CD8-positive, alpha-beta memory T cell (primary cell): ENCODE measurements around the gene THRB. TPM values are rescaled to one million over a fixed set of nuclear protein-coding genes. Genes with fewer than 3 reads are reported as not detected.

Source experiments
- CTCF ChIA-PET: fragments of 350-600 bp; sonication (Branson Sonifier 250); formaldehyde crosslinking; loops from one replicate; lab custom pipeline; 2021; ENCODE audit warnings: antibody characterized with exemption; lab: Charles Lee
- POLR2A ChIA-PET: fragments of 350-600 bp; sonication (Branson Sonifier 250); formaldehyde crosslinking; loops from one replicate; lab custom pipeline; 2021; ENCODE audit warnings: antibody characterized with exemption; lab: Charles Lee
- DNase-seq, 5 donors: peaks; one replicate each; pipeline versions ENCODE4 v3.0.0 to v3.0.0-alpha.2; 2020 to 2022; ENCODE audit warnings: mixed read lengths in 1 of 5
- H3K27ac ChIP-seq: one replicate; pipeline ENCODE4 v1.7.0; 2013; ENCODE audit warnings: low read depth, mild to moderate bottlenecking, low read length, moderate library complexity
- H3K27me3 ChIP-seq: 2 replicates; pipeline ENCODE4 v1.7.0; 2013; ENCODE audit warnings: low read length, mild to moderate bottlenecking; ENCODE audit not compliant: insufficient read depth, poor library complexity, severe bottlenecking
- H3K36me3 ChIP-seq: 2 replicates; pipeline ENCODE4 v1.7.0; 2013; ENCODE audit warnings: mild to moderate bottlenecking, low read length, moderate library complexity; ENCODE audit not compliant: insufficient read depth
- H3K4me1 ChIP-seq: 2 replicates; pipeline ENCODE4 v1.7.0; 2013; ENCODE audit warnings: mild to moderate bottlenecking, low read length, moderate library complexity; ENCODE audit not compliant: insufficient read depth
- H3K4me3 ChIP-seq: 2 replicates; pipeline ENCODE4 v1.7.0; 2013; ENCODE audit warnings: mild to moderate bottlenecking, low read length
- H3K9me3 ChIP-seq: 2 replicates; pipeline ENCODE4 v1.7.0; 2013; ENCODE audit warnings: mild to moderate bottlenecking, low read length
- H3K27ac Mint-ChIP-seq, 8 donors: one replicate each; pipeline ENCODE4 v1.8.0; 2020 to 2021; ENCODE audit warnings: mixed read lengths in 8 of 8, mild to moderate bottlenecking in 6 of 8, inconsistent platforms in 3 of 8, moderate library complexity in 3 of 8
- H3K27me3 Mint-ChIP-seq, 2 donors: one replicate each; pipeline ENCODE4 v1.8.0; 2020 to 2021; ENCODE audit warnings: mixed read lengths in 2 of 2, mild to moderate bottlenecking in 1 of 2, moderate library complexity in 1 of 2
- H3K36me3 Mint-ChIP-seq, 3 donors: one replicate each; pipeline ENCODE4 v1.8.0; 2020 to 2021; ENCODE audit warnings: mixed read lengths in 3 of 3, inconsistent platforms in 1 of 3, mild to moderate bottlenecking in 1 of 3
- H3K4me1 Mint-ChIP-seq, 3 donors: one replicate each; pipeline ENCODE4 v1.8.0; 2020 to 2021; ENCODE audit warnings: mixed read lengths in 3 of 3, inconsistent platforms in 1 of 3, mild to moderate bottlenecking in 1 of 3
- H3K4me3 Mint-ChIP-seq, 7 donors: one replicate each; pipeline ENCODE4 v1.8.0; 2020 to 2021; ENCODE audit warnings: mixed read lengths in 7 of 7, mild to moderate bottlenecking in 6 of 7, moderate library complexity in 4 of 7, inconsistent platforms in 2 of 7
- H3K9me3 Mint-ChIP-seq, 5 donors: one replicate each; pipeline ENCODE4 v1.8.0; 2020 to 2022; ENCODE audit warnings: mixed read lengths in 5 of 5, mild to moderate bottlenecking in 3 of 5, moderate library complexity in 2 of 5, inconsistent platforms in 1 of 5
- polyA plus RNA-seq: library from polyadenylated mRNA; unstranded; fragments of 300-500 nt; fragmentation: Illumina TruSeq; gene quantifications from one replicate; pipeline ENCODE4 v1.2.3, GENCODE V29; 2021
- total RNA-seq, 2 experiments: library from RNA; stranded (reverse); gene quantifications; one replicate each; pipeline ENCODE4 v1.2.3, GENCODE V29; 2021

The THRB gene
- not detected for total RNA-seq
- not detected for polyA plus RNA-seq

DNA sequence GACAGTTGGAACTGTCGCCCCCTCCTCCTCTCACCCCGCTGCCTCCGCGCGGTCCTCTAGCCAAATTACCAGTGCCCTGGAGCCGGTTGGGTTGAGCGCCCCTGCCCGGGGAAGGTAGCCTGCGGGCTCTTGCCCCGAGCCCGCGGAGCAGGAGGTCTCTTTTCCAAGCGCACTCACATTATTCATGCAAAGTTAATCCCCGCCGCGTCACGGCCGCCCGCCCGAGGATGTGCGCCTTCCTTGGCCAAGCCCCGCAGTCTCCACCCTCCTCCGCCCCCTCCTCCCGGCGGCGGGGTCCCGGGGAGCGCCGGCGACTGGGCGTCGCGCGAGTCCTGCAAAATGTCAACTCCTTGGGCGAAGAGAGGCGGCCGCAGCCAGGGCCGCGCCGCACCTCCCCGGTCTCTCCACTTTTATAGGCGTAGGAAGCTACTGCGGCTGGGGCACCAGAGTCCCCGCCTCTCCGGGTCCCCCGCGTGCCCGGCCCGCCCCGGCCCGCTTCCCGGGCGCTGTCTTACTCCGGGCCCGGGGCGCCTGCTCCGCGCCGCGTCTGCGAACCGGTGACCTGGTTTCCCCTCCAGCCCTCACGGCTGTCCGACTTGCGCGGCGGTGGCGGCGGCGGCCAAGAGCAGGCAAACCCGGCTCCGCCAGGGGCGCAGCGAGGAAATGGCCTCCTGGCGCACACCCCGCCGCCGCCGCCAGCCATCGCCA lies at the start of gene THRB:
Gene THRB, minus strand, starts transcription at position 233 of the 708 bp plus-strand sequence.
- Histone ChIP-seq H3K36me3 (no peaks in the 10 kb centered on the region), H3K4me3 (no peak within 1 kb of the TSS), H3K27ac (peak within 1 kb of the TSS; percentile 57), H3K27me3 (no peaks in the 10 kb centered on the region), H3K9me3 (no peaks in the 10 kb centered on the region), H3K4me1 (no peaks in the 10 kb centered on the region)
- Mint-ChIP-seq H3K4me1 (no peaks in the 10 kb centered on the region), H3K9me3 (peaks cover 0 to 7% (median 3%) of the 10 kb centered on the region in 5 donors), H3K27ac (no peak within 1 kb of the TSS), H3K36me3 (no peaks in the 10 kb centered on the region), H3K4me3 (no peak within 1 kb of the TSS), H3K27me3 (peaks cover 34 to 37% of the 10 kb centered on the region in 2 donors)
- CTCF ChIA-PET: no interaction called here
- POLR2A ChIA-PET: no interaction called here
- no peak for DNase-seq

DNA sequence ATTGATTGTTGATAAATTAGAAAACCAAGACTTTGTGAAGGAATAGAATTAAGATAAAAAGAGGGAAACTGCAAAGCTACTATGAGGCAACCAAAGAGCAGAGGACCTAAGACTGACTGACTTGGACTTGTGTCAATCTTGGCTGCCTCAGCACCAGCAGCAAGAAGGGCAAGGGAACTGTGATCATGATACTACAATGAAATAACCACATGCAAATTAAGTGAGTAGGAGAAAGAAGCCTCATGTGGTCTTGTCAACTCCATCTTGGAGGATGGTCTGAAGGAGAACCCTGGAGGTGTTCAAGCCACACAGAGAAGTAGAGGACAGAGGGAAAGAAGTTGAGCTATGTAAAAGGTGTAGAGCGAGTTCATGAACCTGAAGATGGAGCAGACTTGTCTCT lies 47.3 kb upstream of the THRB start:
- H3K4me3 Mint-ChIP-seq: no peak overlapping the region
- POLR2A ChIA-PET: no interaction called here

GRCh38 chr3:24540821-24541220 lies 46.2 kb upstream of the THRB start:
- CTCF ChIA-PET: no interaction called here

More for the DNA sequence above, 47.3 kb upstream of the THRB start:
- H3K9me3 ChIP-seq: no peaks in the 10 kb centered on the region
- CTCF ChIA-PET: no interaction called here
- Mint-ChIP-seq H3K27ac (no peak overlapping the region), H3K36me3 (no peaks in the 10 kb centered on the region), H3K27me3 (no peaks in the 10 kb centered on the region), H3K4me1 (no peaks in the 10 kb centered on the region), H3K9me3 (peaks cover 0 to 5% (median 4%) of the 10 kb centered on the region in 5 donors)
- no peaks in the 10 kb centered on the region for H3K4me1 ChIP-seq
- H3K4me3 ChIP-seq: no peak overlapping the region
- no peaks in the 10 kb centered on the region for H3K36me3 ChIP-seq
- no peak for DNase-seq
- no peaks in the 10 kb centered on the region for H3K27me3 ChIP-seq
- no peak overlapping the region for H3K27ac ChIP-seq

DNA sequence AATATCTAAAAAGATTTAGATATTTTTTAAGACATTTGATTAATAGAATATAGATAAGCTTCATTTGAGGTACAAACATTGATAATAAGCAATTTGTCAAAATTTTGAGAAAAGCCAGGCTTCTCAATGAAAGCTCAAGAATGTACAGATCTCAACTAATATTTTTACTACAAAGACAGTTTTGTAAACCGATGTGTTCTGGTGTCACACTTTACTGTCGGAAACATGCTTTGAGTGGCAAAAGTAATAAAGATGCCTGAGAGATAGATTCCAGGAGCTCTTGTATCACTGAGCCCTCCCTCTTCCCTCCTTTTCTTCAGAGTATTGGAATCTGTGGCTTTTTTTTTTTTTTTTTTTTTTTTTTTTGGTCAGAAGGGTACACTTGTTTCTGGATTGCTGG lies 45.0 kb upstream of the THRB start:
- CTCF ChIA-PET: interaction anchor here (0.6 kb wide), 1 partner anchor 1633 kb away, joined by 3 read pairs; no protein-coding TSS in a partner anchor
- Mint-ChIP-seq H3K4me1 (no peaks in the 10 kb centered on the region), H3K4me3 (no peak overlapping the region), H3K27me3 (no peaks in the 10 kb centered on the region), H3K36me3 (no peaks in the 10 kb centered on the region), H3K27ac (no peak overlapping the region), H3K9me3 (peaks cover 0 to 10% (median 4%) of the 10 kb centered on the region in 5 donors)
- Histone ChIP-seq H3K27me3 (no peaks in the 10 kb centered on the region), H3K4me3 (no peak overlapping the region), H3K9me3 (no peaks in the 10 kb centered on the region), H3K36me3 (no peaks in the 10 kb centered on the region), H3K27ac (no peak overlapping the region), H3K4me1 (no peaks in the 10 kb centered on the region)
- DNase-seq: no peak
- POLR2A ChIA-PET: no interaction called here

More at GRCh38 chr3:24540821-24541220, 46.2 kb upstream of the THRB start:
- no peak for DNase-seq
- Histone ChIP-seq H3K36me3 (no peaks in the 10 kb centered on the region), H3K9me3 (no peaks in the 10 kb centered on the region), H3K27me3 (no peaks in the 10 kb centered on the region), H3K27ac (no peak overlapping the region), H3K4me1 (no peaks in the 10 kb centered on the region), H3K4me3 (no peak overlapping the region)
- POLR2A ChIA-PET: no interaction called here
- H3K9me3 Mint-ChIP-seq: peaks cover 0 to 10% (median 4%) of the 10 kb centered on the region in 5 donors
- no peaks in the 10 kb centered on the region for H3K36me3 Mint-ChIP-seq
- no peaks in the 10 kb centered on the region for H3K27me3 Mint-ChIP-seq
- no peak overlapping the region for H3K4me3 Mint-ChIP-seq
- no peak overlapping the region for H3K27ac Mint-ChIP-seq
- no peaks in the 10 kb centered on the region for H3K4me1 Mint-ChIP-seq

DNA sequence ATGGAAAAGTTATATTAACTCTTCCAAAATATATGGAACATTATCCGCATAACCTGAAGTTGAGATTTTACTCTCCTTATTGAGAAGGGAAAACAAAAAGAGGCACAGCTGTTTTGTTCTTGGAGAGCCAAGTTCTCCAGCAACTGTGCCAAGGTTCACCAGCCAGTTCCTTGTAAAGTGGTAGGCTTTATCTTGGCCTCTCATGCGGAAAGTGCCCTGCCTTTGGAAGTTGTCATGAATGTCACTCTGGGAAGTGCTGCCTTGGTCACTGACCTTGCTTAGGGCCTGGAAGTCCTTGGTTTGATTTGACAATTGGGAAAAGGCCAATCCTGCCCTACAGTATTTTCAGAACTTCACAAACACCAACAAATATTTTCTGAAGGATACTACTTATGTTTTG lies 44.2 kb upstream of the THRB start:
- ChIA-PET CTCF (no interaction called here), POLR2A (no interaction called here)
- H3K36me3 Mint-ChIP-seq: no peaks in the 10 kb centered on the region
- Histone ChIP-seq H3K9me3 (no peaks in the 10 kb centered on the region), H3K27me3 (no peaks in the 10 kb centered on the region), H3K4me3 (no peak overlapping the region), H3K27ac (no peak overlapping the region), H3K4me1 (no peaks in the 10 kb centered on the region), H3K36me3 (no peaks in the 10 kb centered on the region)
- peaks cover 0 to 1% of the 10 kb centered on the region in 2 donors for H3K27me3 Mint-ChIP-seq
- H3K4me3 Mint-ChIP-seq: no peak overlapping the region
- no peak for DNase-seq
- H3K27ac Mint-ChIP-seq: no peak overlapping the region
- H3K9me3 Mint-ChIP-seq: peaks cover 0 to 11% (median 6%) of the 10 kb centered on the region in 5 donors
- H3K4me1 Mint-ChIP-seq: no peaks in the 10 kb centered on the region

DNA sequence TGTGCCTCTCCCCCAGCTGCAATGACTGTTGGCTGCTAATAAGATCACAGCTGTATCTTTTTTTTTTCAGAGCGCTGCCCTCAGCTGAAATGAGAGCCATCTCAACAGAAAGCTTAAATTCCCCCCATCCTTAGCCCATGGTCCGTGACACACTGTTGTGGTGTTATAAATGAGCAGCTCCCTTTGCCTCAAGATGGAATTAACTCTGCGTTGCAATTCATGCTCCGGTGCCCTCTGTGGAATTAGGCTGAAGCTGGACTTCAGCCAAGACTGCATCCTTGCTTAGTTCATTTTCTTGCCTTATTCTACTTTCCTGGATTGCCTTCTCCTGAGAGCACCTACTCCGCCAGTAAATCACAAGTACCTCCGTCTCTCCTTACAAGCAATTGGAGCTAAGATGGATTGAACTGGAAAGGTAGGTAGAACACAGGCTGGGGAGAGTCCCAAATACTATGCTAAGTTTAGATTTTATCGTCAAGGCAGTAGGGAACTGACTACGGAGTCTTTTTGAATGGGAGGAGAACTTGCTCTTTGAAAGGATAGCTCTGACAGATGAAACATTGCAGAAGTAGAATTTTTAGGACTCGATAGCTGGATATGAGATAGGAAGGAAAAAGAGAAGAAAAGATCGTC lies 39.0 kb upstream of the THRB start:
- POLR2A ChIA-PET: no interaction called here
- H3K9me3 ChIP-seq: no peaks in the 10 kb centered on the region
- CTCF ChIA-PET: no interaction called here
- no peaks in the 10 kb centered on the region for H3K27me3 ChIP-seq
- H3K27ac ChIP-seq: no peak overlapping the region
- no peaks in the 10 kb centered on the region for H3K4me1 ChIP-seq
- Mint-ChIP-seq H3K4me3 (no peak overlapping the region), H3K4me1 (no peaks in the 10 kb centered on the region), H3K9me3 (peaks cover 3 to 15% (median 7%) of the 10 kb centered on the region in 5 donors), H3K27ac (no peak overlapping the region), H3K27me3 (peaks cover 0 to 3% of the 10 kb centered on the region in 2 donors), H3K36me3 (no peaks in the 10 kb centered on the region)
- no peak for DNase-seq
- H3K4me3 ChIP-seq: no peak overlapping the region
- H3K36me3 ChIP-seq: no peaks in the 10 kb centered on the region

DNA sequence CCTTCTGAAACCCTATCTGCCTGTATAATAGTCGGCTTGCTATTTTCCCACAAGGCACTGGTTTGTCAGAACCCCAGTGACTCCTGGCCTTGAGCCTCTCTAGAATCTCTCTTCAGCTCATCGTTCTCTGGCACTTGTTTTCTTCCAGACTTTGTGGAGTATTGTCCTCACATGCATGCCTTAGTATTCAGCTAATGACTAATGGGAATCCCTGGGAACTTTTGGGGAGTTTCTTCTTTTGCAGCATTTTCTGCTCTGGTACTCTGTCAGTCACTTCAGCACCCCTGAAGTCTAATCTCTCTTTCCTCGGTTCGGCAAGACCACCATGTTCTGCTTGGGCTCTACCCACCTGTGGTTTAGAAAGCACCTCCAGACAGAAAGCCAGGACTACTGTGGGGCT lies 35.8 kb upstream of the THRB start:
- Mint-ChIP-seq H3K4me3 (no peak overlapping the region), H3K9me3 (peaks cover 3 to 13% (median 7%) of the 10 kb centered on the region in 5 donors), H3K36me3 (no peaks in the 10 kb centered on the region), H3K27ac (no peak overlapping the region), H3K4me1 (no peaks in the 10 kb centered on the region), H3K27me3 (peaks cover 0 to 3% of the 10 kb centered on the region in 2 donors)
- Histone ChIP-seq H3K27ac (no peak overlapping the region), H3K9me3 (no peaks in the 10 kb centered on the region), H3K27me3 (no peaks in the 10 kb centered on the region), H3K4me1 (no peaks in the 10 kb centered on the region), H3K4me3 (no peak overlapping the region), H3K36me3 (no peaks in the 10 kb centered on the region)
- CTCF ChIA-PET: no interaction called here
- no peak for DNase-seq
- POLR2A ChIA-PET: no interaction called here

GRCh38 chr3:24529210-24529609 lies 34.6 kb upstream of the THRB start:
- no peak overlapping the region for H3K27ac ChIP-seq
- Mint-ChIP-seq H3K27ac (no peak overlapping the region), H3K4me1 (no peaks in the 10 kb centered on the region), H3K9me3 (peaks cover 5 to 13% (median 7%) of the 10 kb centered on the region in 5 donors), H3K27me3 (peaks cover 0 to 3% of the 10 kb centered on the region in 2 donors), H3K4me3 (no peak overlapping the region), H3K36me3 (no peaks in the 10 kb centered on the region)
- no peak overlapping the region for H3K4me3 ChIP-seq
- H3K4me1 ChIP-seq: no peaks in the 10 kb centered on the region
- no peaks in the 10 kb centered on the region for H3K9me3 ChIP-seq
- H3K36me3 ChIP-seq: no peaks in the 10 kb centered on the region
- H3K27me3 ChIP-seq: no peaks in the 10 kb centered on the region
- ChIA-PET POLR2A (no interaction called here), CTCF (no interaction called here)
- DNase-seq: no peak
